LNCaP clone FGC (cell line): Measurements from ENCODE around the gene MXD3.
A peak's percentile ranks its signal among the peaks of the same experiment; 100 is the strongest.
"Not testable (repeated sequence)": the region's sequence is repeated elsewhere in the genome, so short reads cannot be mapped to it uniquely, and the experiment has no call there.

Experiments used
- DNase-seq: peaks from one replicate; pipeline ENCODE4 v3.0.0-alpha.2; 2011; ENCODE audit warnings: low read depth
- H3K4me3 ChIP-seq: 2 replicates; pipeline ENCODE4 v1.5.1; 2011; ENCODE audit warnings: mild to moderate bottlenecking, low read depth, low read length, control low read depth
- CTCF ChIP-seq: IDR thresholded peaks from 2 replicates; pipeline ENCODE4 v1.5.1; 2012; ENCODE audit warnings: mild to moderate bottlenecking; ENCODE audit not compliant: control insufficient read depth, insufficient read depth; ENCODE audit errors: extremely low read depth

MXD3 gene

GRCh38 chr5:177344891-177345290 is 33.2 kb upstream of the MXD3 start:
- DNase-seq: no peak
- TF ChIP-seq CTCF: no peak
- H3K4me3 ChIP-seq: no peak overlapping the region

GRCh38 chr5:177343777-177344176 is 32.1 kb upstream of the MXD3 start:
- H3K4me3 ChIP-seq: no peak overlapping the region
- TF ChIP-seq CTCF: no peak
- no peak for DNase-seq

- not testable (repeated sequence) for DNase-seq, H3K4me3 ChIP-seq
Observed at GRCh38 chr5:177343000-177343399, 31.3 kb upstream of the MXD3 start.

- no peak for TF ChIP-seq CTCF
- peak; percentile 47 for DNase-seq
Observed at GRCh38 chr5:177339107-177339638, 27.5 kb upstream of the MXD3 start.

GRCh38 chr5:177338251-177339106 is 26.8 kb upstream of the MXD3 start:
- no peak for TF ChIP-seq CTCF
- no peak for DNase-seq
- H3K4me3 ChIP-seq: no peak overlapping the region

More at GRCh38 chr5:177339107-177339638, 27.5 kb upstream of the MXD3 start:
- no peak overlapping the region for H3K4me3 ChIP-seq

GRCh38 chr5:177336603-177337494 is 25.2 kb upstream of the MXD3 start:
- no peak for DNase-seq

More at GRCh38 chr5:177336603-177337494, 25.2 kb upstream of the MXD3 start:
- H3K4me3 ChIP-seq: no peak overlapping the region
- TF ChIP-seq CTCF: no peak
